GM19463 (cell line): ENCODE measurements around the gene C11orf71.
A peak's percentile ranks its signal among the peaks of the same experiment; 100 is the strongest.

ENCODE experiments used
- ATAC-seq: cut with Tn5 transposase; IDR thresholded peaks from one replicate; pipeline ENCODE4 v1.9.1; 2021; ENCODE audit warnings: mild to moderate bottlenecking, moderate library complexity; ENCODE audit not compliant: unreplicated experiment

The C11orf71 gene, protein sequence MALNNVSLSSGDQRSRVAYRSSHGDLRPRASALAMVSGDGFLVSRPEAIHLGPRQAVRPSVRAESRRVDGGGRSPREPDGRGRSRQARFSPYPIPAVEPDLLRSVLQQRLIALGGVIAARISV

DNA sequence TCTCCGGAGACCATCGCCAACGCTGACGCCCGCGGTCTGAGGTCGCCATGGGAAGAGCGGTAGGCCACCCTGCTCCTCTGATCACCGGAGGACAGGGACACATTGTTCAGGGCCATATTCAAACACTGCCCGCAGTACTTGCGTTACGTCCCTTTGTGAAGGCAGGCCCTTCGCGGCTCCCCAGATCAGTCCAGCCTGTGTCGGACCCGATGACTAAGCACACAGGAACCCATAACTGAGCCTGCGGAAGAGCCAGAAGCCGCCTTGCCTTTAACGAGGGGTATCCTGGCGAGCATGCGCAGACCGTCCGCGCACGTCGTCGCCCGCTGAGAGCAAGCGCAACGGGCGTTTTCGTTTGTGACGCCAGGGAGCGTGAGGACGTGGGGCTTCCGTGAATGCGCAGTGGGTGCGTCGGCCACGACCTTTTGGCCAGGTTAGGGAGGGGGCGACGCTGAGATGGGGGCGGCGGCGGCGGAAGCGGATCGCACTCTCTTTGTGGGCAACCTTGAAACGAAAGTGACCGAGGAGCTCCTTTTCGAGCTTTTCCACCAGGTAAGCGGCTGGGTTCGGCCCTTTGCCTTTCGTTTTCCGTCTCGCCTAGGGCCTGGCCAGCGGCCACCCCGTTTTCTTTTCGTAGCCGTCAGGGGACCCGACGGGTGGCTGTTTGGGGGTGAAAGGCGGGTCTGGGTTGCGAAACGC is at the start of gene C11orf71, which contains the start of gene RBM7:
Gene C11orf71 (minus strand): TSS at position 296 of the 699 bp plus-strand sequence. CDS start 180 bp downstream, at position 116.
Gene RBM7 (plus strand): TSS at position 451 of the 699 bp plus-strand sequence. CDS start 6 bp downstream, at position 457.
- peak; percentile 94 for ATAC-seq

DNA sequence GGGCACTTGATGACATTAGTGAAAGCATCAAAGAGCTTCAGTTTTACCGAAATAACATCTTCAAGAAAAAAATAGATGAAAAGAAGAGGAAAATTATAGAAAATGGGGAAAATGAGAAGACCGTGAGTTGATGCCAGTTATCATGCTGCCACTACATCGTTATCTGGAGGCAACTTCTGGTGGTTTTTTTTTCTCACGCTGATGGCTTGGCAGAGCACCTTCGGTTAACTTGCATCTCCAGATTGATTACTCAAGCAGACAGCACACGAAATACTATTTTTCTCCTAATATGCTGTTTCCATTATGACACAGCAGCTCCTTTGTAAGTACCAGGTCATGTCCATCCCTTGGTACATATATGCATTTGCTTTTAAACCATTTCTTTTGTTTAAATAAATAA is 49.5 kb upstream of the C11orf71 start:
- ATAC-seq: no peak

DNA sequence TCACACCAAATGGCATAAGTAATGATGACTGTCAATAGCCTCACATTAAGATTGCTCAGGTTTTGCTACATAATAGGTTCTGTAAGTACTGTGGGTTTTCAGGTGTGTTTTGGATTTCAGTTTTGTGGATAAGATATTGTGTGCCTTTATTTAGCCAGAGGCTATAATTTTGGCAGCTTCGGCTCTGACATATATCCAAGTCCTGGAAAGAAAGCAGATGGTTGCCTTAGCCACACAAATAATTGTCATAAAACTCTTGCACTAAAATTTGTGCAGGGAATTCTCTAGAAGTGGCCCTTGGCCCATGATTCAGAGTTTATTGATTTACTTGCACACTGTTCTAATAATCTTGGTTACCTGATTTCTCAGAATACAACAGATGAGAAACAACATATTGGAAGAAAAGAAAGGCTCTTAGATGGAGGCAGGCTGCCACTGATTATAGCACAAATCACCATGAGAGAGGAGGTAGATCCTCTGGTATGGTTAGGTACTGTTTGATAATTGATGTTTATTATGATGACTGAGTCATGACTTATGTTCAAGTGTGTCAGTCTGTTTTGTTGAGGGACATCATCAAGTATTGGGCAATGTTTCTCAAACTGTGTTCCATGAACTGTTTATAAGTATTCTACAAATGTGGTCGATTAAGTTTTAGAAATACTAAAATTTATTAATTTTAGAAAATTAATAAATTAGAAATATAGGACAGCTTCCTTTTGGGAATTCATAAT is 48.6 kb upstream of the C11orf71 start:
- no peak for ATAC-seq

DNA sequence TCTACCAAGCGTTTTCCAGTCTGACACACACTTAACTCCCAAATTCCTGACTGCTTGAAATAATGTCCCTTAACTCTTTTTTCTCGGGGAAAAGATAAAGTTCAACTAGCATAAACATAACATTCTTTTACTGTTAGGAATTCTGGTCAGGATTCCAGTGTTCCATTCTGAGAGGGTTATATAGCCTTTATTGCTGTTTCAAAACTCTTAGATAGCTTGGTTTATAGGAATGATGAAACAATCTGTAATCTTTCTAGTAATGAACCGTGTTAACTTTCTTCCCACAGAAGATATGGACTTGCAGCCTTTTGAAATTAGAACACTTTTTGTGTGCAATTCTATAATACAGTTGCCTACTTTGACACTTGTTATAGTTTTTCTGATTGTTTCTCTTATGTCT is 47.6 kb upstream of the C11orf71 start:
- ATAC-seq: no peak

DNA sequence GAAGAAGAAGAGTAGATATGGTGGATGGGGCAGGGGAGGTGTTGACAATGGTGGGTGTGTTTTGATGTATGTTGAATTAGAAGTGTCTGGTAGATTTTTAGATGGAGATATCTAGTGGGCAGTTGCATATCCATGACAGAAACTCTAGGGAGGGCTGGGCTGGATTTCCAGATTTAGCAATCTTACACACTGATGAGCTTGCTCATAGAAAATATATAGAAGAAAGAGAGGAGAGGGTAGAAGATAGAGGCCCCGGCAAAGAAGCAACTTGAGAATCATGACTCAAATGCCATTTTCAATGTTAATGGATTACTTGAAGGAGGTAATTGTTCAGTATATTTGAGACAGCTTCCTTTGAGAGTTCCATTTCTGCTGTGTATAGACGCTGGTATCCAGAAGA is 47.1 kb upstream of the C11orf71 start:
- ATAC-seq: no peak

DNA sequence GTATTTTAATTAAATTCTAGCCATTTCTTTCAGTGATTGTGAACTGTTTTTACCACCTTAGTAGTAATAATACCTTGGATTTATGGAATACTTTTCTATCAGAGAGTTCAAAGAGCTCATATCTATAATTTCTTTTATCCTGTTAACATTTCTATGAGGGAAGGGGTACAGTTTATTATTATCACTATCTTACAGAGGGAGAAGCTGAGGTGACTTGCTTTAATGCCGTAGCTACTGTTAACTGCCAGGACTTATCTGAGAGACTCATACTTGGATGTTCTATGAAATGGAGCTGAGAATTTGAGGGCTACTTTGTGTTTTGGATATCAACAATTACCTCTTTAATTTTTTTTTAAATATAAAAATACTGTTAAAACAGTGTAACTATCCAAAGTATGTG is 42.2 kb upstream of the C11orf71 start:
- ATAC-seq: no peak

DNA sequence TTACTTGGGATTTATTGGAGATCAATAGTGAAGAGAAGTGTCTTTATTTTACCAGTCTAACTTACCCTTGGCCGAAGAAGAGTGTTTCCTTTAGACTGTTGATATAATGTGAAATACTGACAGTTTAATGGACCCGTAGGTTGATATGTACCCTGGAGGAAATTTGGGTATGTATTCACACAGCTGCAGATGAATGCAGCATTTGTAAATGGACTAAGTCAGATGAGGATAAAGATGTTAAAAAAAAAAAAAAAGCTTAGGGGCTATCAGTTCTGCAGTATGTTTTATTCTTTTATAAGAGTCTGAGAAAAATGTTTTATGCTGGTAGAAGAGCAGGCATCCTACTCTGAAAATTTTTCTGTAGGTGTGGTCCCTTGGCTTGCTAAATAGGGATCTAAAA is 41.6 kb upstream of the C11orf71 start:
- no peak for ATAC-seq

DNA sequence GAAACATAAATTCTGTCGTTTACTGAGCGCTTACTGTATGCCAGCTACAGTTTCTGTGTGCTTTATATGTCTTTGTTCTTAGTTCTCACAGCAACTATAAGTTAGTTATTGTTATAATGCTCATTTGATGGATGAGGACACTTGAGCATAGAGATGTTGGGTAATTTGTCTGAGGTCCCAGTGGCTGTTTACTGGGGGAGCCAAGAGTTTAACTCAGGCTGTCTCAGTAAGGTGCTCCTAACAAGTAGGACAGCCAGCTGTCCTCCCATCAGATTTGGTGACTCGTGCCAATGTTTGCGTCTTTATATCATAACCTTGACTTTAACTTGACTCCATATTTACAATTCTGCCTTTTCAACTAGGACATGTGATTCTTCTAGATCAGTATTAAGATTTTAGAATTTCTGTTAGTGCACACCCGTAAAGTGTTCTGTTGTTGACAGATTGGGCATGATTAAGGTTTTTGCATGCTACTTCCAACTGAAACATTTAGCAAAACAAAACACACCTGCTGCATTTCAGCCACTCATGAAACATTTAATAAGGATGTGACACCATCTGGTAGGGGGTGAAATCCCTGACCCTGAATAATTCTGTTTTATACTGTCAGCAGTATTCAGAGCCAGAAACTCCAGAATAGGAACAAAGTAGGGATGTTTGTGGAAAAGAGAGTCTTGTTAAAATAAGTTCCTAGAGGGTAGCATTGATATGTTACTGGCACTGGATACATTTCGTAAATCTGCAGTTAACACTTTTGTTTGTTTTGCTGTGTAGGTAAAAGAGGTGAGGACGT is 40.9 kb upstream of the C11orf71 start:
- ATAC-seq: no peak

DNA sequence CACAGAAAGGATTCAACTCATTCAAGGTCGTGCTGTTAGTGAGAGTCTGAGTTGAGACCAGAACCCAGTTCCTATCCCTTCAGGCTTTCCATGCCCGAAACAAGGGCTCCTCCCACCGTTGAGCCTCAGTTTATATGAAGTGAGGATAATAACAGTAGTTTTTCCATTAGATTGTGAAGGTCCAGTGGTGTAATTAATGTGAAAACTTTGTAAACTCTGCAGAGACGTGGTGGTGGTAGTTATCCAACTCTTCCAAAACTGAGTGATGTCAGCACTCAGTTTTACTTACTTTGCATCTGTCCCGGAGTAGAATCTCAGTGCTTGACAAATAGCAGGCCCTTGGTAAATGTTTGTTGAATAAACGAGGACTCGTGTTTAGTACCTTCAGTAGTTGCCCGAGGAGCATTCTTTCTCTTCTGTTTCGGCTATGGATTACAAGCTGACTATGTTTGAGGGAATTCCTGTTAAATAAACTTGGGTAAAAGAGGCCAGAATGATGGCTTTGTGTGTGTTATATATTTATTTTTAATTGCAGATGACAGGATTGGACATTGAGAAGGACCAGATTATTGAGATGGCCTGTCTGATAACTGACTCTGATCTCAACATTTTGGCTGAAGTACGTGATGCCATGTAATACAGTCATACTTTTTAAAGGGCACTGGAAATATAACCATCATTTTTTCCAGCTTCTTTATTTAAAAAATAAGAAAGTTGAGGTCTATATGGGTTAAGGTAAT is 40.0 kb upstream of the C11orf71 start:
- ATAC-seq: no peak

DNA sequence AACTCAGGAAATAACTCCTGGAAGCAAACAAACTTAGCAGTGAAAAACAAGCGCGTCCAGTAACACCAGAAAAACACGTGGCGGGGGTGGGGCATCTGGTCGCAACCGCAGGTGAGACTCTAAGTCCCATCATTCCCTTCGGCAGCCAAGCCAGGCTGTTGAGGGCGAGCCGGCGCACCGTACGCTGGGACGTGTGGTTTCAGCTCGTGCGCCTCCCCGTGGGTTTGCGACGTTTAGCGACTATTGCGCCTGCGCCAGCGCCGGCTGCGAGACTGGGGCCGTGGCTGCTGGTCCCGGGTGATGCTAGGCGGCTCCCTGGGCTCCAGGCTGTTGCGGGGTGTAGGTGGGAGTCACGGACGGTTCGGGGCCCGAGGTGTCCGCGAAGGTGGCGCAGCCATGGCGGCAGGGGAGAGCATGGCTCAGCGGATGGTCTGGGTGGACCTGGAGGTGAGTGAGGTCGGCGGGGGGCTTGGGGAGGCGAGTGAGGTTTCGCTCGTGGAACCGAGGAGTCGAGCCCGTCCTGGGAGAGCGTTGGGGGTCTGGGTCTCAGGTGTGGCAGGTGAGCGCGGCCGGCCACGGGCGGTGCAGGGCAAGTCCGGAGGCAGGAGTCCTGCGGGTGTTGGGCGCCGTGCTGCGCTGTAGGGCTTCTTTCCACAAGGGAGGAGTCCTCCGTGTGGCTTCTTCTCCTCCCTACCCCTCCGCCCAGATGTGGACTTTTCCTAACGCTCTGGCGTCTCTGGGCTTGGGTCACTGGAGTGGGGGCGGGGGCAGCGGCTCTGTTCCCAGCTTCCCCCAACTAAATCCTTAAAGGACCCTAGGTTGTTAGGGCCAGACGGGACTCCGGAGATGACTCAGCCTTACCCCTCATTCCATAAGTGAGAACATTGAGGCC is 39.2 kb upstream of the C11orf71 start, which contains the start of gene REXO2:
Gene REXO2 (plus strand): TSS at position 239 of the 892 bp plus-strand sequence. CDS start 62 bp downstream, at position 301.
- ATAC-seq: peak; percentile 99

DNA sequence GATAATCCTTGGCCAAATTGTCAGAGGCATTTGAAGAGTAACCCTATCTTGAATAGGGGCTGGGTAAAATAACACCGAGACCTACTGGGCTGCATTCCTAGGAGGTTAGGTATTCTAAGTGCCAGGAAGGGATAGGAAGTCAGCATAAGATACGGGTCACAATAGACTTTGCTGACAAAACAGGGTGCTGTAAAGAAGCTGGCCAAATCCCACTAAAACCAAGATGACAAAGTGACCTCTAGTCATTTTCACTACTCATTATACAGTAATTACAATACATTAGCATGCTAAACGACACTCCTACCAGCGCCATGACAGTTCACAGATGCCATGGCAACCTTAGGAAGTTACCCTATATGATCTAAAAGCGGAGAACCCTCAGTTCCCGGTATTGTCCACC is 38.0 kb upstream of the C11orf71 start:
- ATAC-seq: no peak

DNA sequence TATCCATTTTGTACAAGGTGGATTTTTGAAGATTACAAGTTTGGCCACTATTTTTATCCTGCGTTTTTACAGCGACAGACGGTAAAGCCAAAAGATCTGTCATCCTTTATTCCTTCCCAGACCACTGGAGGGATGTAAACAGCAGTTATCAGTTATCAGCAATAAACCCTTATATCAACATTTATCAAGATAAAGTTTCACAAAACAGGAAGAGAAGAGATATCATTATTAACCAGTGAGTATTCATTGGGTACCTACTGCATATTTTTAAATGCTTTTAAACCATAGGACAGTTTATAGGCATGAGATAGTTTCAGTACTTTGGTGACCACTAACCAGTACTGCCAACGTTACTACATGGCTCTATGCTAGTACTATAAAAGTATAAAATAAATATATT is 33.1 kb upstream of the C11orf71 start:
- no peak for ATAC-seq

DNA sequence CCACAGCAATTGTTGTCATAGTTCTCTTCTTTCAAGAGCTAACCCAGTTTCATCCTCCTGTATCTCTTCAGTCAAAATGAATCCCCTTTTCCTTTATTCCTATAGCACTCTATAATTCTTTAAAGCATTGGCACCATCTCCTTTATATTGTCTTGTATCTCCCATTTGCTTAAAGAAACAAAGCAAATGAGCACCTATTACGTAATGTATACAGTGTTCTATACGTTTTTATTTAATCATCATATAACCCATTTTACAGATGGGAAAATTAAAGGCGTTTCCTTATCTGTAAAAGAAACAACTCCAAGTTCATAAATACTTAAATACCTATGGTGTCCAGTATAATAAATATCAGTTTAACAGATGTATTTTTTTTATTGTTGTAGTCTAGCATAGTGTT is 32.6 kb upstream of the C11orf71 start:
- no peak for ATAC-seq

DNA sequence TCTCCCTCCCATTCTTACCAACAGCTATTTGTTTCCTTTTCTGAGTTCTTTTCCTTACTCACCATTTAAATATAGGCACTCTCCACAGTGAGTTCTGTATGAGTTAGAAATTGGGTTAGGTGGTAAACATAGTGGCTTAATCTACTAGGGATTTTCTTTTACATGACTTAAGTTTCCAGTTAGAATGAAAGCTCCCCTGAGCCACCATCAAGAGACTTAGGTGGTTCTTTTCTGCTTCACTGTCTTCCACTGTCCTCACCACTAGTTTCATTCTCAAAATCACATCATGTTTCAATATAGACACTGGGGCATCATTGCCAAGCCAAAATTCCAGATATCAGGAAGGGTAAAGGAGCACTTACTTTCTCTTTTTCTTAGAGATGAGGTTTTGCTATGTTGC is 30.0 kb upstream of the C11orf71 start:
- no peak for ATAC-seq

DNA sequence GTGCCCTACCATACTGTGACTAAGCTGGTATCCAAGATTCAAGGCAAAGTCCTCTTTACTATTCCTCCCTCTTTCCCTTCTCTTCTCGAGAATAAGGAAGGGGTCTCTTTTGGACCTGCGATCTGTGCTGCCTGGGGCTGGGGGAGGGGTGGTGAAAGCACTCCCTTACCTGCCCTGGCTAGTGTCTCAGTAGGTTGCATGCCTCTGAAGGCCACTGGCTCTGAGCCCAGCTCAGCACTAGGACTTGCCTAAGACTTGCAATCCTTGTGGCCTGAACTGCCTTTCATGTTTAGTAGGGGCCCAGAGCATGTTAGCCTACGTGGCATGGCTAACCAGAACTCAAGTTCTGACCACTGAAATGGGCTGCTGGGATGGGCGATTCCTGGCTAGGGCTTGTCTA is 26.0 kb upstream of the C11orf71 start:
- ATAC-seq: no peak

DNA sequence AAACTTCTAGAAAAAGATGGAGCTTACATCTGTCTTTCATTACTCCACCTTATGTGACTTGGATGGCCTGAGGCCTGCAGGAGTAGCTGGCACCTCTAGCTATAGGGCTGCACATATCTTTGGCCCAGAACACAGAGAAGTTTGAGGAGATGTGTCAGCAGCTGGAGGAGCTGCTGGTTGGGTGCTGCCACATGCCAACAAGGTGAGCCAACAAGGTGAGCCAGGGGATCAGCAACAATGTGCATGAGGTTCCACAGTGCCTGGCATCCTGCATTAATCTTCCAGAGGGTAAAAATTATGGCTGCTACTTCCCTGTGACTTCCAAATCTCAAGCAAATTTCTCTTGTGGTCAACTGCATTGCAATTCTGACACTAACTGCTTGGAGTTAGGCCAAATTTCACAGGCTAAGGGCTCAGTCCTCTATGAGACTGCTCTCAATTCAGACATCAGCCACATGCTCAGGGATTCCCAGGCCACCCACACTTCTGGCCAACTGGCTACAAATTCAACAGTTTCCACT is 16.2 kb upstream of the C11orf71 start:
- ATAC-seq: no peak

DNA sequence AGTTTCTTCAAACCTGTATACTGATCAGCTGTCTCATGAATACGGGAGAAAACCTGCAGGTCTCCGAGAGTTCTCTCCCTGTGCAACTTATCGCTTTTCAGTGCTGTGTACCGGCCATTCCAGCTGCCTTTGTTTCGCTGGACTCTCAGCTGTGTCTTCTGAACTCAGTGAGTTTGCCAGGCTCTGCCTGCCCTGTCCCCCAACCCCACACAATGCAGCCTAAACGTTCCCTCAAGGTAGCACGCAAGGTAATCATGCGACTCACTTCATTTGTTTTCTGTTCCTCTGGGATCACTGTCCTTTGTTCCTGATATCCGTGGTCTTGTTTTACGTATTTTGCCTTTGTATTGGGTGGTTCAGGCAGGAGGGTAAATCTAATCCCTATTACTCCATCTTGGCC is 13.6 kb upstream of the C11orf71 start:
- ATAC-seq: no peak

DNA sequence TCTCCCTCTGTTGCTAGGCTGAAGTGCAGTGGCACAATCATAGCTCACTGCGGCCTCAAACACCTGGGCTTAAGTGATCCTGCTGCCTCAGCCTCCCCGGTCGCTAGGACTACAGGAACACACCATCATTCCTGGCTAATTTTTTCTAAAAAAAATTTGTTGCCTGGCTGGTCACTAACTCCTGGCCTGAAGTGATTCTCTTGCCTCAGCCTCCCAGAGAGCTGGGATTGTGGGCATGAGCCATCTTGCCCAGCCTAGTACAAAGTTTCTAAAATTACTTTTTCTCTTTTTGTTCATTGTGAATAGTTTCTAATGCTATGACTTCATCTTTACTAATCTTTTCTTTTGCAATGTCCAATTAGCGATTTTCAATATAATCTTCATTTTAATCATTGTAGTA is 12.6 kb upstream of the C11orf71 start:
- no peak for ATAC-seq

DNA sequence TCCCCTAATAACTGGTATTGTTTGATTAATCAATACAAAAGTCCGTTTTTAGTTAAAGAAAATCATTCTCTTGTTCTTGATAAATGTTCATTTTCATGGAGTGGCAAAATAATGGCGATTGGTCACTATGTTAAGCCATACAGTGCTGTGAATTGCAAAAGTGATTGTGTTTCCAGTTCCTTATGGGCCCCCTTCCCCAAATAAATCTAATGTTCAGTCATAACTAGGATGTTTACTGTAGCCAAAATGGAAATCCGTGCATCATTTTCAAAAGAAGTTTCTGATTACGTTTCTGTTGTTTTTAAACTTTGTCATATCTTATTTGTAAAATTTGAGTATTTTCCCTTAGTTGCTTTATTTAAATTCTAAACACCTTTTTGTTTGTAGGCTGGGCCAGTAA is 1.0 kb upstream of the C11orf71 start:
- ATAC-seq: no peak
